ENCODE results near the gene AEBP1. TPM values are rescaled to one million over a fixed set of nuclear protein-coding genes. Genes with fewer than 3 reads are reported as not detected.

The AEBP1 gene
- total and polyA plus RNA-seq, 9 of the 15 experiments (the other 6 are each of a cell fraction or from before 2014, with no cell fraction given): 0.03 to 0.78 (median 0.30) TPM; not detected in 2

GRCh38 chr7:44109991-44110390 is 5.8 kb downstream of the AEBP1 start (continued):
- TF ChIP-seq, protein P1, sequence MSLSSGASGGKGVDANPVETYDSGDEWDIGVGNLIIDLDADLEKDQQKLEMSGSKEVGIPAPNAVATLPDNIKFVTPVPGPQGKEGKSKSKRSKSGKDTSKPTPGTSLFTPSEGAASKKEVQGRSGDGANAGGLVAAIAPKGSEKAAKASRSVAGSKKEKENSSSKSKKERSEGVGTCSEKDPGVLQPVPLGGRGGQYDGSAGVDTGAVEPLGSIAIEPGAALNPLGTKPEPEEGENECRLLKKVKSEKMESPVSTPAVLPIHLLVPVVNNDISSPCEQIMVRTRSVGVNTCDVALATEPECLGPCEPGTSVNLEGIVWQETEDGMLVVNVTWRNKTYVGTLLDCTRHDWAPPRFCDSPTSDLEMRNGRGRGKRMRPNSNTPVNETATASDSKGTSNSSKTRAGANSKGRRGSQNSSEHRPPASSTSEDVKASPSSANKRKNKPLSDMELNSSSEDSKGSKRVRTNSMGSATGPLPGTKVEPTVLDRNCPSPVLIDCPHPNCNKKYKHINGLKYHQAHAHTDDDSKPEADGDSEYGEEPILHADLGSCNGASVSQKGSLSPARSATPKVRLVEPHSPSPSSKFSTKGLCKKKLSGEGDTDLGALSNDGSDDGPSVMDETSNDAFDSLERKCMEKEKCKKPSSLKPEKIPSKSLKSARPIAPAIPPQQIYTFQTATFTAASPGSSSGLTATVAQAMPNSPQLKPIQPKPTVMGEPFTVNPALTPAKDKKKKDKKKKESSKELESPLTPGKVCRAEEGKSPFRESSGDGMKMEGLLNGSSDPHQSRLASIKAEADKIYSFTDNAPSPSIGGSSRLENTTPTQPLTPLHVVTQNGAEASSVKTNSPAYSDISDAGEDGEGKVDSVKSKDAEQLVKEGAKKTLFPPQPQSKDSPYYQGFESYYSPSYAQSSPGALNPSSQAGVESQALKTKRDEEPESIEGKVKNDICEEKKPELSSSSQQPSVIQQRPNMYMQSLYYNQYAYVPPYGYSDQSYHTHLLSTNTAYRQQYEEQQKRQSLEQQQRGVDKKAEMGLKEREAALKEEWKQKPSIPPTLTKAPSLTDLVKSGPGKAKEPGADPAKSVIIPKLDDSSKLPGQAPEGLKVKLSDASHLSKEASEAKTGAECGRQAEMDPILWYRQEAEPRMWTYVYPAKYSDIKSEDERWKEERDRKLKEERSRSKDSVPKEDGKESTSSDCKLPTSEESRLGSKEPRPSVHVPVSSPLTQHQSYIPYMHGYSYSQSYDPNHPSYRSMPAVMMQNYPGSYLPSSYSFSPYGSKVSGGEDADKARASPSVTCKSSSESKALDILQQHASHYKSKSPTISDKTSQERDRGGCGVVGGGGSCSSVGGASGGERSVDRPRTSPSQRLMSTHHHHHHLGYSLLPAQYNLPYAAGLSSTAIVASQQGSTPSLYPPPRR (CRISPR knock-in tag; IDR thresholded peaks at IDR 0.05; ENCODE audit: borderline replicate concordance): no peak
- TF ChIP-seq FOXA3 (CRISPR knock-in tag; conservative IDR thresholded peaks at IDR 0.05 in 1 of 2, IDR thresholded peaks at IDR 0.05 in 1 of 2) (no peak), BACH1 (tag; IDR thresholded peaks at IDR 0.05) (no peak), HDAC2 (IDR thresholded peaks at IDR 0.05) (no peak), ZBTB1 (CRISPR knock-in tag; IDR thresholded peaks at IDR 0.05; ENCODE audit: borderline replicate concordance, low read depth) (no peak), LARP7 (IDR thresholded peaks at IDR 0.05) (no peak), CHCHD3 (CRISPR knock-in tag; IDR thresholded peaks at IDR 0.05) (no peak), ZNF263 (CRISPR knock-in tag; IDR thresholded peaks at IDR 0.05; ENCODE audit: borderline replicate concordance) (no peak)
- TF ChIP-seq, protein P2, sequence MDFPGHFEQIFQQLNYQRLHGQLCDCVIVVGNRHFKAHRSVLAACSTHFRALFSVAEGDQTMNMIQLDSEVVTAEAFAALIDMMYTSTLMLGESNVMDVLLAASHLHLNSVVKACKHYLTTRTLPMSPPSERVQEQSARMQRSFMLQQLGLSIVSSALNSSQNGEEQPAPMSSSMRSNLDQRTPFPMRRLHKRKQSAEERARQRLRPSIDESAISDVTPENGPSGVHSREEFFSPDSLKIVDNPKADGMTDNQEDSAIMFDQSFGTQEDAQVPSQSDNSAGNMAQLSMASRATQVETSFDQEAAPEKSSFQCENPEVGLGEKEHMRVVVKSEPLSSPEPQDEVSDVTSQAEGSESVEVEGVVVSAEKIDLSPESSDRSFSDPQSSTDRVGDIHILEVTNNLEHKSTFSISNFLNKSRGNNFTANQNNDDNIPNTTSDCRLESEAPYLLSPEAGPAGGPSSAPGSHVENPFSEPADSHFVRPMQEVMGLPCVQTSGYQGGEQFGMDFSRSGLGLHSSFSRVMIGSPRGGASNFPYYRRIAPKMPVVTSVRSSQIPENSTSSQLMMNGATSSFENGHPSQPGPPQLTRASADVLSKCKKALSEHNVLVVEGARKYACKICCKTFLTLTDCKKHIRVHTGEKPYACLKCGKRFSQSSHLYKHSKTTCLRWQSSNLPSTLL (IDR thresholded peaks at IDR 0.05): no peak
